K562 (cell line): ENCODE data around the gene RELL2. TPM values are rescaled to one million over a fixed set of nuclear protein-coding genes. Genes with fewer than 3 reads are reported as not detected.

Experiments
- CC2D1A ChIP-seq: fragments of 450-650 bp; IDR thresholded peaks from 2 replicates; pipeline ENCODE4 v1.6.1; 2017; ENCODE audit warnings: mild to moderate bottlenecking
- CXXC5 ChIP-seq: fragments of 250-450 bp; sonication (Bioruptor Pico); IDR thresholded peaks from 2 replicates; pipeline ENCODE4 v1.8.0; 2022; ENCODE audit warnings: inconsistent platforms, mild to moderate bottlenecking, moderate library complexity
- GABPB1 ChIP-seq: sonication (generic); formaldehyde crosslinking; IDR thresholded peaks from 2 replicates; pipeline ENCODE4 v1.8.0; 2022; ENCODE audit warnings: mild to moderate bottlenecking, missing genetic modification reagents
- HDAC1 ChIP-seq, 2 experiments: fragments of 450-650 bp; IDR thresholded peaks; 2 replicates each; pipeline ENCODE4 v1.6.1; 2016 to 2017; ENCODE audit warnings: inconsistent platforms in 1 of 2, mild to moderate bottlenecking in 1 of 2, moderate library complexity in 1 of 2
- L3MBTL2 ChIP-seq: fragments of 450-650 bp; IDR thresholded peaks from 2 replicates; pipeline ENCODE4 v1.6.1; 2016; ENCODE audit warnings: mild to moderate bottlenecking, moderate library complexity
- MYC ChIP-seq, 2 experiments: fragments of 250-450 bp in 1 of 2; sonication (Bioruptor Pico) in 1 of 2; IDR thresholded peaks; 2 replicates each; pipeline versions ENCODE4 v1.5.1 to v1.6.1; 2012 to 2021; ENCODE audit warnings: low read depth in 2 of 2, borderline replicate concordance in 1 of 2, improper control_type of control experiment in 1 of 2, low read length in 1 of 2, mild to moderate bottlenecking in 1 of 2, moderate library complexity in 1 of 2
- PREB ChIP-seq: sonication (generic); formaldehyde crosslinking; IDR thresholded peaks from 2 replicates; pipeline ENCODE4 v1.8.1; 2023; ENCODE audit warnings: mild to moderate bottlenecking, missing genetic modification reagents
- RAD21 ChIP-seq, 2 experiments: fragments of 250-450 bp in 1 of 2; fragments of 450-650 bp in 1 of 2; sonication (Bioruptor Pico) in 1 of 2; formaldehyde crosslinking in 1 of 2; IDR thresholded peaks in 1 of 2; conservative IDR thresholded peaks in 1 of 2; 2 replicates each; pipeline versions ENCODE4 v1.4.0 to v1.8.0; 2020 to 2022; ENCODE audit warnings: mild to moderate bottlenecking in 2 of 2, moderate library complexity in 1 of 2
- SAP30 ChIP-seq: fragments of 200-600 bp; sonication (generic); IDR thresholded peaks from 2 replicates; pipeline ENCODE4 v1.6.1; 2012; ENCODE audit warnings: borderline replicate concordance, low read depth, mild to moderate bottlenecking, moderate library complexity, low read length, control low read depth, inconsistent platforms; ENCODE audit not compliant: insufficient read depth, poor library complexity, severe bottlenecking
- SNIP1 ChIP-seq: fragments of 450-650 bp; IDR thresholded peaks from 2 replicates; pipeline ENCODE4 v1.7.1; 2017; ENCODE audit warnings: low read depth, mild to moderate bottlenecking
- YY1 ChIP-seq, 3 experiments: IDR thresholded peaks; 2 replicates each; pipeline ENCODE4 v1.6.1; 2011; ENCODE audit warnings: low read length in 2 of 3, mild to moderate bottlenecking in 2 of 3, moderate library complexity in 2 of 3, borderline replicate concordance in 1 of 3, control low read depth in 1 of 3, low read depth in 1 of 3; ENCODE audit not compliant: insufficient read depth in 3 of 3, insufficient replicate concordance in 2 of 3, control insufficient read depth in 1 of 3, insufficient read length in 1 of 3; ENCODE audit errors: extremely low read depth in 1 of 3
- ZNF282 ChIP-seq: sonication (generic); formaldehyde crosslinking; IDR thresholded peaks from 2 replicates; pipeline ENCODE4 v1.8.1; 2023; ENCODE audit warnings: missing genetic modification reagents
- ZNF444 ChIP-seq: fragments of 250-450 bp; sonication (Bioruptor Pico); IDR thresholded peaks from 2 replicates; pipeline ENCODE4 v1.4.0; 2020; ENCODE audit warnings: mild to moderate bottlenecking, moderate library complexity
- ZNF518B ChIP-seq: fragments of 250-450 bp; sonication (Bioruptor Pico); IDR thresholded peaks from 2 replicates; pipeline ENCODE4 v1.5.0; 2021; ENCODE audit warnings: mild to moderate bottlenecking, moderate library complexity
- polyA plus RNA-seq, 8 experiments: library from polyadenylated mRNA; depleted of rRNA in 4 of 8; stranded (reverse) in 5 of 8; unstranded in 3 of 8; fragments of >200 nt; fragmentation: Nextera tagmentation in 2 of 8; fragmentation: Illumina TruSeq in 1 of 8; extraction: Ambion mirVana in 2 of 8; extraction: Trizol in 1 of 8; gene quantifications; 2 replicates each; pipeline versions ENCODE4 v1.2.1 to v1.2.3, GENCODE V29; 2011 to 2014; ENCODE audit warnings: inconsistent platforms in 1 of 8, missing spikeins in 1 of 8
- total RNA-seq, 7 experiments: library from RNA; depleted of rRNA in 6 of 7; stranded (reverse); fragments of >200 nt in 6 of 7; fragmentation: Illumina TruSeq in 2 of 7; extraction: Trizol in 2 of 7; gene quantifications; 2 replicates each; pipeline versions ENCODE4 v1.2.1 to v1.2.3, GENCODE V29; 2011 to 2021; ENCODE audit warnings: low replicate concordance in 1 of 7
- TF ChIP-seq, protein P1 (sequence below): fragments of 450-650 bp; IDR thresholded peaks from 2 replicates; pipeline ENCODE4 v1.6.1; 2016; ENCODE audit warnings: antibody characterized with exemption

RELL2 gene
- total and polyA plus RNA-seq, 9 of the 15 experiments (the other 6 are each of a cell fraction or from before 2014, with no cell fraction given), result 0.06 to 36.0 (median 14.3) TPM

- TF ChIP-seq YY1 (IDR thresholded peaks at IDR 0.05; ENCODE audit: borderline replicate concordance in 1 of 3, control insufficient read depth in 1 of 3, extremely low read depth in 1 of 3, insufficient read depth in 3 of 3, insufficient read length in 1 of 3, insufficient replicate concordance in 2 of 3, low read depth in 1 of 3, low read length in 2 of 3) (no peak), HDAC1 (IDR thresholded peaks at IDR 0.05) (peak in 1 of 2 experiments; percentile 78; a peak in 2 of 4 replicates), RAD21 (CRISPR knock-in tag; conservative IDR thresholded peaks at IDR 0.05 in 1 of 2, IDR thresholded peaks at IDR 0.05 in 1 of 2) (peak in 1 of 2 experiments; percentile 54; a peak in 2 of 4 replicates), MYC (IDR thresholded peaks at IDR 0.05; ENCODE audit: low read depth, low read length) (peak; percentile 63), MYC (CRISPR knock-in tag; IDR thresholded peaks at IDR 0.05; ENCODE audit: borderline replicate concordance, low read depth) (no peak), CXXC5 (CRISPR knock-in tag) (peak; percentile 68), PREB (CRISPR knock-in tag) (no peak), ZNF282 (CRISPR knock-in tag) (peak; percentile 82; the same call in 1 of the 2 replicates), SNIP1 (no peak), L3MBTL2 (peak; percentile 84), GABPB1 (peak; percentile 54), ZNF444 (no peak), CC2D1A (peak; percentile 29; the same call in 1 of the 2 replicates), ZNF518B (CRISPR knock-in tag) (no peak), SAP30 (peak; percentile 81)
- TF ChIP-seq, protein P1, sequence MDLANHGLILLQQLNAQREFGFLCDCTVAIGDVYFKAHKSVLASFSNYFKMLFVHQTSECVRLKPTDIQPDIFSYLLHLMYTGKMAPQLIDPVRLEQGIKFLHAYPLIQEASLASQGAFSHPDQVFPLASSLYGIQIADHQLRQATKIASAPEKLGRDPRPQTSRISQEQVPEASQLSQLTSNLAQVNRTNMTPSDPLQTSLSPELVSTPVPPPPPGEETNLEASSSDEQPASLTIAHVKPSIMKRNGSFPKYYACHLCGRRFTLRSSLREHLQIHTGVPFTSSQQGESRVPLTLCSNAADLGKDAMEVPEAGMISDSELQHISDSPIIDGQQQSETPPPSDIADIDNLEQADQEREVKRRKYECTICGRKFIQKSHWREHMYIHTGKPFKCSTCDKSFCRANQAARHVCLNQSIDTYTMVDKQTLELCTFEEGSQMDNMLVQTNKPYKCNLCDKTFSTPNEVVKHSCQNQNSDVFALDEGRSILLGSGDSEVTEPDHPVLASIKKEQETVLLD, result peak; percentile 9; the same call in 1 of the 2 replicates
Observed at GRCh38 chr5:141637767-141638419, 1.1 kb downstream of the RELL2 start (continued).
